HepG2 (cell line): ENCODE data around the gene RPS10. TPM values are rescaled to one million over a fixed set of nuclear protein-coding genes. Genes with fewer than 3 reads are reported as not detected.
A peak's percentile ranks its signal among the peaks of the same experiment; 100 is the strongest.

Experiments
- ARID4A ChIP-seq: sonication (generic); formaldehyde crosslinking; IDR thresholded peaks from 2 replicates; pipeline ENCODE4 v1.5.0; 2020; ENCODE audit warnings: mild to moderate bottlenecking, missing genetic modification reagents, borderline replicate concordance
- ATAD3A ChIP-seq: sonication (generic); formaldehyde crosslinking; IDR thresholded peaks from 2 replicates; pipeline ENCODE4 v1.4.0; 2020; ENCODE audit warnings: missing genetic modification reagents
- CC2D1A ChIP-seq: sonication (generic); formaldehyde crosslinking; IDR thresholded peaks from 2 replicates; pipeline ENCODE4 v1.8.1; 2023; ENCODE audit warnings: mild to moderate bottlenecking, missing genetic modification reagents
- CTCF ChIP-seq: sonication (generic); formaldehyde crosslinking; IDR thresholded peaks from 2 replicates; pipeline ENCODE4 v1.5.0; 2020; ENCODE audit warnings: mild to moderate bottlenecking, missing genetic modification reagents, moderate library complexity
- DNMT1 ChIP-seq: sonication (generic); formaldehyde crosslinking; IDR thresholded peaks from 2 replicates; pipeline ENCODE4 v1.5.1; 2020; ENCODE audit warnings: mild to moderate bottlenecking, missing genetic modification reagents
- E2F1 ChIP-seq: sonication (generic); formaldehyde crosslinking; IDR thresholded peaks from 2 replicates; pipeline ENCODE4 v1.5.0; 2020; ENCODE audit warnings: missing genetic modification reagents
- FOXK1 ChIP-seq: sonication (generic); formaldehyde crosslinking; IDR thresholded peaks from 2 replicates; pipeline ENCODE4 v1.4.0; 2020; ENCODE audit warnings: low read depth, missing genetic modification reagents, borderline replicate concordance
- GATAD2A ChIP-seq: IDR thresholded peaks from 2 replicates; pipeline ENCODE4 v1.6.1; 2016
- IKZF5 ChIP-seq: IDR thresholded peaks from 2 replicates; pipeline ENCODE4 v1.6.1; 2018; ENCODE audit warnings: missing genetic modification reagents, mild to moderate bottlenecking, missing compliant biosample characterization
- KDM5B ChIP-seq: sonication (generic); formaldehyde crosslinking; IDR thresholded peaks from 2 replicates; pipeline ENCODE4 v1.4.0; 2020; ENCODE audit warnings: missing genetic modification reagents, mild to moderate bottlenecking, borderline replicate concordance
- NR2F1 ChIP-seq, 2 experiments: fragments of 450-650 bp in 1 of 2; formaldehyde crosslinking in 1 of 2; IDR thresholded peaks; 2 replicates each; pipeline versions ENCODE4 v1.5.0 to v1.6.1; 2016 to 2020; ENCODE audit warnings: mild to moderate bottlenecking in 1 of 2, missing compliant biosample characterization in 1 of 2, missing genetic modification reagents in 1 of 2, moderate library complexity in 1 of 2
- NR3C1 ChIP-seq: sonication (generic); formaldehyde crosslinking; IDR thresholded peaks from 2 replicates; pipeline ENCODE4 v1.4.0; 2020; ENCODE audit warnings: missing genetic modification reagents
- PAF1 ChIP-seq: IDR thresholded peaks from 2 replicates; pipeline ENCODE4 v1.6.1; 2016; ENCODE audit warnings: missing genetic modification reagents, missing compliant biosample characterization
- POLR2AphosphoS2 ChIP-seq: IDR thresholded peaks from 2 replicates; pipeline ENCODE4 v1.6.1; 2011; ENCODE audit warnings: low read depth, low read length, improper control_type of control experiment
- PRPF4 ChIP-seq: fragments of 200-400 bp; formaldehyde crosslinking; IDR thresholded peaks from 2 replicates; pipeline ENCODE4 v1.6.1; 2016; ENCODE audit warnings: low read length, low read depth; ENCODE audit not compliant: poor library complexity, severe bottlenecking
- TOPORS ChIP-seq: sonication (generic); formaldehyde crosslinking; IDR thresholded peaks from 2 replicates; pipeline ENCODE4 v1.8.0; 2023; ENCODE audit warnings: mild to moderate bottlenecking, missing genetic modification reagents
- ZFP90 ChIP-seq: sonication (generic); formaldehyde crosslinking; IDR thresholded peaks from 2 replicates; pipeline ENCODE4 v1.8.0; 2022; ENCODE audit warnings: missing genetic modification reagents, mild to moderate bottlenecking, inconsistent platforms, borderline replicate concordance
- ZMYM3 ChIP-seq: sonication (generic); formaldehyde crosslinking; IDR thresholded peaks from 2 replicates; pipeline ENCODE4 v1.5.1; 2020; ENCODE audit warnings: mild to moderate bottlenecking, missing genetic modification reagents
- ZNF121 ChIP-seq: sonication (generic); formaldehyde crosslinking; IDR thresholded peaks from 2 replicates; pipeline ENCODE4 v1.5.0; 2020; ENCODE audit warnings: mild to moderate bottlenecking, missing genetic modification reagents
- ZNF629 ChIP-seq: sonication (generic); formaldehyde crosslinking; conservative IDR thresholded peaks from 2 replicates; pipeline ENCODE4 v1.5.0; 2020; ENCODE audit warnings: missing genetic modification reagents
- polyA plus RNA-seq, 8 experiments: library from polyadenylated mRNA; depleted of rRNA in 3 of 8; stranded (reverse) in 7 of 8; unstranded in 1 of 8; fragments of >200 nt; fragmentation: Illumina TruSeq in 4 of 8; extraction: Trizol in 4 of 8; gene quantifications; 2 replicates each; pipeline versions ENCODE4 v1.2.1 to v1.2.3, GENCODE V29; 2011 to 2016; ENCODE audit warnings: low read depth in 4 of 8, missing spikeins in 1 of 8, mixed read lengths in 1 of 8; ENCODE audit not compliant: insufficient read depth in 1 of 8
- total RNA-seq, 5 experiments: library from RNA; depleted of rRNA; stranded (reverse); fragments of >200 nt; fragmentation: Illumina TruSeq; extraction: Trizol; gene quantifications; 2 replicates each; pipeline ENCODE4 v1.2.3, GENCODE V29; 2016; ENCODE audit warnings: low read depth in 1 of 5
- TF ChIP-seq, protein P1 (sequence below): sonication (generic); formaldehyde crosslinking; IDR thresholded peaks from 2 replicates; pipeline ENCODE4 v1.5.0; 2020; ENCODE audit warnings: mild to moderate bottlenecking, low read depth, missing genetic modification reagents, borderline replicate concordance

The RPS10 gene
- total and polyA plus RNA-seq, 2 of the 13 experiments (the other 11 are each of a cell fraction or from before 2014, with no cell fraction given) = 2,909 to 4,648 TPM

DNA sequence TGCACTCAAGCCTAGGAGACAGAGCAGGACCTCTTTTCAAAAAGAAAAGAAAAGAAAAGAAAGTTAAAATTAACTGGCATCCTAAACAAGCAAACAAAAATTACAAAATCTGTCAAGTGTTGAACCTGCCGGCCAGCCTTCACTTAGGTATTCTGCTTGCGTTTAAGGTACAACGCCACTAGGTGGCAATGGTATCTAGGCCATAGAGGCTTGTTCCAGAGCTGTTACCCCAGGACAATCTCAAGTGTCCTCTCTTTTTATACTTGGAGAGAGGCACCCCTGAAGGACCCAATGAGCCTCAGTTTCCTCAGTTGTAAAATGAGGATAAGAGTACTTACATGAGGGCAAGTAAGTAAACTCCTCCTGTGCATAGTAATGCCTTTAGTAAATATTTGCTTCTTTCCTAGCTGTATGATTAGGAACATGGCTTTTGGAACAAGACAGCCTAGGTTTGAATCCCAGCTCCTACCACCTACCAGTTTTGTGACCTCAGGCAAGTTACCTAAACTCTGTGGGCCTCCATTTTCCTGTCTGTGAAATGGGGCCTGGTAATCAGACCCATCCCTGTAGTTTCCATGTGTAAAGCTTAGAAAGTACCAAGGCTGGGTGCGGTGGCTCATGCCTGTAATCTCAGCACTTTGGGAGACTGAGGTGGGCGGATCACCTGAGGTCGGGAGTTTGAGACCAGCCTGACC is 34.2 kb upstream of the RPS10 start (continued):
- TF ChIP-seq ARID4A (no peak; the same call in 1 of the 2 replicates), NR3C1 (CRISPR knock-in tag) (no peak), ZNF121 (no peak), E2F1 (CRISPR knock-in tag) (no peak), KDM5B (CRISPR knock-in tag) (no peak), IKZF5 (CRISPR knock-in tag) (0 out of 2 replicates have a peak, but pooled peaks have one; percentile 26), NR2F1 (CRISPR knock-in tag; IDR thresholded peaks at IDR 0.05) (no peak), FOXK1 (no peak), ZNF629 (CRISPR knock-in tag) (peak; percentile 87), ZFP90 (CRISPR knock-in tag) (no peak), ATAD3A (no peak), CTCF (CRISPR knock-in tag) (peak; percentile 87), PAF1 (CRISPR knock-in tag) (no peak), CC2D1A (CRISPR knock-in tag) (no peak), DNMT1 (CRISPR knock-in tag) (no peak), POLR2AphosphoS2 (no peak), ZMYM3 (CRISPR knock-in tag) (peak; percentile 66; the same call in 1 of the 2 replicates), GATAD2A (CRISPR knock-in tag) (0 out of 2 replicates have a peak, but pooled peaks have one; percentile 29), PRPF4 (no peak), TOPORS (CRISPR knock-in tag) (no peak)
- TF ChIP-seq, protein P1, sequence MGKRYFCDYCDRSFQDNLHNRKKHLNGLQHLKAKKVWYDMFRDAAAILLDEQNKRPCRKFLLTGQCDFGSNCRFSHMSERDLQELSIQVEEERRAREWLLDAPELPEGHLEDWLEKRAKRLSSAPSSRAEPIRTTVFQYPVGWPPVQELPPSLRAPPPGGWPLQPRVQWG (CRISPR knock-in tag) = no peak
